ENCODE data around the gene CDCA5. TPM values are rescaled to one million over a fixed set of nuclear protein-coding genes. Genes with fewer than 3 reads are reported as not detected.
A peak's percentile ranks its signal among the peaks of the same experiment; 100 is the strongest.

The CDCA5 gene
- total RNA-seq, 3 donors from 2014 or later (not counting 1 experiment from before 2014, with no cell fraction given), result 3.3 to 6.8 (median 3.8) TPM

DNA sequence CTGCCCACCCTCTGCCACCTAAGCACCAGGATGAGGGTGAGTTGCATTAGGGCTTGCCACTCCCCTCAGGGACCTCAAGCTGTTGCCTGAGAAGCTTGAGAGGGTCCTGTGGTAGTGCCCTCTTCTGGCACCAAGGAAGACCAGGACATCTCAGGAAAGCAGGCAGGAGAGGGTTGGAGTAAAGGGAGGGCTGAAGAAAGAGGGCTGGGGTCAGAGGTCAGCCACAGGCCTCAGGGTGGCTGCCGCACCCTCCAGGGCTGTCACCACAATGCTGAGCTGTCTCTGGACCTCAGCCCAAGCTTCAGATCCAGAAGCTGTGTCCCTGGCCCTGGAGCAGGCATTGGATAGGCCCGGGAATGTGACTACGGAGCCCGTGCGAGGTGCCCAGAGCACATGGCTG lies 38.8 kb downstream of the CDCA5 start:
- intact Hi-C loops (cut with micrococcal nuclease), result no loop called here
- H3K4me3 ChIP-seq (ENCODE audit: low read length), result no peak overlapping the region
- DNase-seq (no peak), ATAC-seq (no peak)
- H3K36me3 ChIP-seq (ENCODE audit: control insufficient read depth, insufficient read depth, low read length), result peaks cover 5% of the 10 kb centered on the region
- H3K9me3 ChIP-seq (ENCODE audit: control insufficient read depth, insufficient read depth, low read length), result no peaks in the 10 kb centered on the region
- Mint-ChIP-seq H3K4me3 (no peak overlapping the region), H3K36me3 (no peaks in the 10 kb centered on the region), H3K9me3 (no peaks in the 10 kb centered on the region), H3K27me3 (ENCODE audit: low read depth in 2 of 2) (no peaks in the 10 kb centered on the region), H3K4me1 (peaks cover 20 to 34% of the 10 kb centered on the region in 2 donors), H3K27ac (no peak overlapping the region)
- over 99% methylated on average over 5 of the region's 5 CpGs for WGBS (ENCODE audit: insufficient coverage)
- peaks cover 42% of the 10 kb centered on the region for H3K4me1 ChIP-seq (ENCODE audit: control insufficient read depth, insufficient read depth, low read length)
- no peak overlapping the region for H3K27ac ChIP-seq (ENCODE audit: low read length)
- H3K27me3 ChIP-seq (ENCODE audit: control insufficient read depth, insufficient read depth, low read length), result no peaks in the 10 kb centered on the region
- TF ChIP-seq, protein P1, sequence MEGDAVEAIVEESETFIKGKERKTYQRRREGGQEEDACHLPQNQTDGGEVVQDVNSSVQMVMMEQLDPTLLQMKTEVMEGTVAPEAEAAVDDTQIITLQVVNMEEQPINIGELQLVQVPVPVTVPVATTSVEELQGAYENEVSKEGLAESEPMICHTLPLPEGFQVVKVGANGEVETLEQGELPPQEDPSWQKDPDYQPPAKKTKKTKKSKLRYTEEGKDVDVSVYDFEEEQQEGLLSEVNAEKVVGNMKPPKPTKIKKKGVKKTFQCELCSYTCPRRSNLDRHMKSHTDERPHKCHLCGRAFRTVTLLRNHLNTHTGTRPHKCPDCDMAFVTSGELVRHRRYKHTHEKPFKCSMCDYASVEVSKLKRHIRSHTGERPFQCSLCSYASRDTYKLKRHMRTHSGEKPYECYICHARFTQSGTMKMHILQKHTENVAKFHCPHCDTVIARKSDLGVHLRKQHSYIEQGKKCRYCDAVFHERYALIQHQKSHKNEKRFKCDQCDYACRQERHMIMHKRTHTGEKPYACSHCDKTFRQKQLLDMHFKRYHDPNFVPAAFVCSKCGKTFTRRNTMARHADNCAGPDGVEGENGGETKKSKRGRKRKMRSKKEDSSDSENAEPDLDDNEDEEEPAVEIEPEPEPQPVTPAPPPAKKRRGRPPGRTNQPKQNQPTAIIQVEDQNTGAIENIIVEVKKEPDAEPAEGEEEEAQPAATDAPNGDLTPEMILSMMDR (IDR thresholded peaks at IDR 0.05), result no peak

DNA sequence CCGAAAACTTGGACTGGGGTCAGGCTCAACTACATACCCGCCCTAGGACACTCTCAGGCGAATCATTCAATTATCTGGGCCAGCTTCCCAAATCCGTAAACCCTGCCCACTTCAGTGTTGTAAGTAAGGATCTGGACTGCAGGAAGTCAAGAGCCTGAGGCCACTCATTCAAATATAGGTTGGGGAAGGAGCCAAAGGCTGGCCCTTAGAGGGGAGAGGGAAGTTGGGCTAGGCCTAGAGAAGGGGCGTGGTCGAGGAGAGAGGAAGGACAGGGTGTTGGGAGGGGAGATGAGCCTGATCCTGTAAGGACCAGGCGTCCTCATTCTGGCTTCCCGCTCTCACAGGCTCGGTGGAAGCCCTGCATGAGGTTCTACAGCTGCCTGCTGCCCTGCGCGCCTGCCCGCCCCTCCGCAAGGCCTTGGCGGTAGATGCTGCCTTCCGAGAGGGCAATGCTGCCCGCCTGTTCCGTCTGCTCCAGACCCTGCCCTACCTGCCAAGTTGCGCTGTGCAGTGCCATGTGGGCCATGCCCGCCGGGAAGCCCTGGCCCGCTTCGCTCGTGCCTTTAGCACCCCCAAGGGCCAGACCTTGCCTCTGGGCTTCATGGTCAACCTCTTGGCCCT lies 39.8 kb downstream of the CDCA5 start:
- Mint-ChIP-seq H3K27me3 (ENCODE audit: low read depth in 2 of 2) (no peaks in the 10 kb centered on the region), H3K36me3 (no peaks in the 10 kb centered on the region), H3K4me1 (peaks cover 20 to 34% of the 10 kb centered on the region in 2 donors), H3K27ac (no peak overlapping the region), H3K4me3 (peak overlapping the region; percentile 11), H3K9me3 (no peaks in the 10 kb centered on the region)
- Histone ChIP-seq H3K27ac (ENCODE audit: low read length) (no peak overlapping the region), H3K9me3 (ENCODE audit: control insufficient read depth, insufficient read depth, low read length) (no peaks in the 10 kb centered on the region), H3K27me3 (ENCODE audit: control insufficient read depth, insufficient read depth, low read length) (no peaks in the 10 kb centered on the region), H3K4me1 (ENCODE audit: control insufficient read depth, insufficient read depth, low read length) (peaks cover 42% of the 10 kb centered on the region), H3K4me3 (ENCODE audit: low read length) (no peak overlapping the region), H3K36me3 (ENCODE audit: control insufficient read depth, insufficient read depth, low read length) (peaks cover 5% of the 10 kb centered on the region)
- intact Hi-C loops (cut with micrococcal nuclease), result no loop called here
- TF ChIP-seq, protein P1 (IDR thresholded peaks at IDR 0.05), result no peak
- 95% methylated on average over 23 of the region's 23 CpGs for WGBS (ENCODE audit: insufficient coverage)
- no peak for DNase-seq
- ATAC-seq, result no peak

DNA sequence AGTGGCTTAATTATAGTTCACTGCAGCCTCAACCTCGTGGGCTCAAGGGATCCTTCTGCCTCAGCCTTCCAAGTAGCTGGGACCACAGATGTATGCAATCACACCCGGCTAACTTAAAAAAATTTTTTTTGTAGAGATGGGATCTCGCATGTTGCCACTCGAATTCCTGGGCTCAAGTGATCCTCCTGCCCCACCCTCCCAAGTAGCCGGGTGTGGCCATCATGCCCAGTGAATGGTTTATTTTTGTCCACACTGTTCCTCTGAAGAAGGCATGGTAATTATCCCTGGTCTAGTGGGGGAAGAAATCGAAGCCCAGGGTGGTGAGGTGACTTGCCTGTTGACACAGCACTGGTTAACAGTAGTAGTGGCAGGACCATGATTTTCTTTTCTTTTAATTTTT lies 40.9 kb downstream of the CDCA5 start:
- Histone ChIP-seq H3K9me3 (ENCODE audit: control insufficient read depth, insufficient read depth, low read length) (no peaks in the 10 kb centered on the region), H3K27me3 (ENCODE audit: control insufficient read depth, insufficient read depth, low read length) (no peaks in the 10 kb centered on the region), H3K4me1 (ENCODE audit: control insufficient read depth, insufficient read depth, low read length) (peaks cover 36% of the 10 kb centered on the region), H3K27ac (ENCODE audit: low read length) (no peak overlapping the region), H3K4me3 (ENCODE audit: low read length) (no peak overlapping the region), H3K36me3 (ENCODE audit: control insufficient read depth, insufficient read depth, low read length) (peaks cover 10% of the 10 kb centered on the region)
- TF ChIP-seq, protein P1 (IDR thresholded peaks at IDR 0.05), result no peak
- no peaks in the 10 kb centered on the region for H3K27me3 Mint-ChIP-seq (ENCODE audit: low read depth in 2 of 2)
- peaks cover 20 to 29% of the 10 kb centered on the region in 2 donors for H3K4me1 Mint-ChIP-seq
- H3K36me3 Mint-ChIP-seq, result no peaks in the 10 kb centered on the region
- ATAC-seq (no peak), DNase-seq (no peak)
- no peaks in the 10 kb centered on the region for H3K9me3 Mint-ChIP-seq
- no peak overlapping the region for H3K27ac Mint-ChIP-seq
- peak overlapping the region; percentile 88 for H3K4me3 Mint-ChIP-seq
- WGBS (ENCODE audit: insufficient coverage), result 95% methylated on average over 5 of the region's 6 CpGs
- intact Hi-C loops (cut with micrococcal nuclease), result no loop called here
